ENCODE measurements around the gene CLEC4A. TPM values are rescaled to one million over a fixed set of nuclear protein-coding genes. Genes with fewer than 3 reads are reported as not detected.
"Not testable (repeated sequence)": the region's sequence is repeated elsewhere in the genome, so short reads cannot be mapped to it uniquely, and the experiment has no call there.

The CLEC4A gene
- total RNA-seq, 2 donors from 2014 or later = 0.22 to 2.6 TPM

- no peak within 1 kb of the TSS for H3K27ac Mint-ChIP-seq
- H3K27me3 Mint-ChIP-seq = peaks cover 3% of the 10 kb centered on the region
- H3K9me3 Mint-ChIP-seq = no peaks in the 10 kb centered on the region
- no peak within 1 kb of the TSS for H3K4me3 Mint-ChIP-seq
- peaks cover 7% of the 10 kb centered on the region for H3K4me1 Mint-ChIP-seq
- ATAC-seq (replicated peaks) = no peak
- H3K36me3 Mint-ChIP-seq (ENCODE audit: low read depth) = no peaks in the 10 kb centered on the region
Observed at GRCh38 chr12:8156845-8157244, 33.4 kb downstream of the CLEC4A start, which contains the start of gene ZNF705A. ZNF705A (plus strand) TSS chr12:8157015; CDS start chr12:8172626, 15,611 bp downstream.

- H3K36me3 Mint-ChIP-seq (ENCODE audit: low read depth) = no peaks in the 10 kb centered on the region
- no peaks in the 10 kb centered on the region for H3K27me3 Mint-ChIP-seq
Observed at GRCh38 chr12:8157484-8158198, 34.2 kb downstream of the CLEC4A start.

GRCh38 chr12:8172911-8173310 is 49.5 kb downstream of the CLEC4A start:
- H3K36me3 Mint-ChIP-seq (ENCODE audit: low read depth); ATAC-seq (replicated peaks); H3K4me3 Mint-ChIP-seq; H3K9me3 Mint-ChIP-seq; H3K4me1 Mint-ChIP-seq; H3K27me3 Mint-ChIP-seq; H3K27ac Mint-ChIP-seq: not testable (repeated sequence)

More at GRCh38 chr12:8157484-8158198, 34.2 kb downstream of the CLEC4A start:
- Mint-ChIP-seq H3K27ac (no peak overlapping the region), H3K4me3 (no peak overlapping the region), H3K4me1 (peaks cover 7% of the 10 kb centered on the region), H3K9me3 (no peaks in the 10 kb centered on the region)
- no peak for ATAC-seq (replicated peaks)

GRCh38 chr12:8179989-8180585 is 56.7 kb downstream of the CLEC4A start:
- not testable (repeated sequence) for H3K27me3 Mint-ChIP-seq; H3K4me1 Mint-ChIP-seq; H3K9me3 Mint-ChIP-seq; H3K36me3 Mint-ChIP-seq (ENCODE audit: low read depth)
- peak; percentile 86 for ATAC-seq (replicated peaks)
- Mint-ChIP-seq H3K4me3 (peak overlapping the region; percentile 75), H3K27ac (peak overlapping the region; percentile 53)

- H3K27me3 Mint-ChIP-seq; H3K9me3 Mint-ChIP-seq; ATAC-seq (replicated peaks); H3K4me1 Mint-ChIP-seq; H3K36me3 Mint-ChIP-seq (ENCODE audit: low read depth): not testable (repeated sequence)
- H3K27ac Mint-ChIP-seq = peak overlapping the region; percentile 48
- H3K4me3 Mint-ChIP-seq = peak overlapping the region; percentile 75
Observed at GRCh38 chr12:8181271-8181670, 57.9 kb downstream of the CLEC4A start.

GRCh38 chr12:8182923-8183322 is 59.5 kb downstream of the CLEC4A start:
- H3K4me3 Mint-ChIP-seq; H3K4me1 Mint-ChIP-seq; H3K27me3 Mint-ChIP-seq; H3K36me3 Mint-ChIP-seq (ENCODE audit: low read depth); H3K9me3 Mint-ChIP-seq; ATAC-seq (replicated peaks); H3K27ac Mint-ChIP-seq: not testable (repeated sequence)

GRCh38 chr12:8183346-8183745 is 59.9 kb downstream of the CLEC4A start:
- not testable (repeated sequence) for H3K9me3 Mint-ChIP-seq; H3K4me3 Mint-ChIP-seq; H3K4me1 Mint-ChIP-seq; ATAC-seq (replicated peaks); H3K36me3 Mint-ChIP-seq (ENCODE audit: low read depth); H3K27me3 Mint-ChIP-seq; H3K27ac Mint-ChIP-seq

GRCh38 chr12:8184206-8184605 is 60.8 kb downstream of the CLEC4A start:
- H3K36me3 Mint-ChIP-seq (ENCODE audit: low read depth); H3K27me3 Mint-ChIP-seq; H3K4me3 Mint-ChIP-seq; H3K4me1 Mint-ChIP-seq; H3K27ac Mint-ChIP-seq; ATAC-seq (replicated peaks); H3K9me3 Mint-ChIP-seq: not testable (repeated sequence)

GRCh38 chr12:8188088-8188487 is 64.7 kb downstream of the CLEC4A start:
- not testable (repeated sequence) for ATAC-seq (replicated peaks); H3K27ac Mint-ChIP-seq; H3K4me1 Mint-ChIP-seq; H3K4me3 Mint-ChIP-seq; H3K36me3 Mint-ChIP-seq (ENCODE audit: low read depth); H3K27me3 Mint-ChIP-seq; H3K9me3 Mint-ChIP-seq

Other genes with a start within 250 kb of the CLEC4A start
- 1,000 to 10,000 TPM in 1 of 2 donors, 100 to 1,000 TPM in 1; 296 to 1,246 TPM for gene SLC2A3, start 187.4 kb upstream of the CLEC4A start, total RNA-seq
- 10 to 100 TPM; 14.3 to 15.1 TPM for gene FOXJ2, start 90.9 kb upstream of the CLEC4A start, total RNA-seq
- 1 to 10 TPM; 6.4 to 7.3 TPM for gene C3AR1, start 57.3 kb upstream of the CLEC4A start, total RNA-seq
- 10 to 100 TPM; 30.0 to 32.9 TPM for gene NECAP1, start 41.3 kb upstream of the CLEC4A start, total RNA-seq
- gene ZNF705A, start 33.4 kb downstream of the CLEC4A start, total RNA-seq = not detected
- under 1 TPM in 1 of 2 donors, not detected in 1; 0.24 TPM for gene FAM90A1, start 104.0 kb downstream of the CLEC4A start, total RNA-seq

Data from activated T-helper 17 cell treated with anti-CD3 and anti-CD28 coated beads, Interleukin-2, amount 50 U/mL, for 72 hours (primary cell).